Fibroblast of lung (primary cell): ENCODE measurements around the gene OR2V1. TPM values are rescaled to one million over a fixed set of nuclear protein-coding genes. Genes with fewer than 3 reads are reported as not detected.

Experiments
- DNase-seq, 2 donors: peaks; one replicate each; pipeline versions ENCODE4 v3.0.0 to v3.0.0-alpha.2; 2010; ENCODE audit warnings: low read depth in 2 of 2
- H2AFZ ChIP-seq: 2 replicates; pipeline ENCODE4 v1.5.1; 2012; ENCODE audit warnings: low read length, control low read depth, inconsistent platforms
- H3K27ac ChIP-seq: 2 replicates; pipeline ENCODE4 v1.5.1; 2011; ENCODE audit warnings: low read length, control low read depth; ENCODE audit not compliant: insufficient read depth
- H3K27me3 ChIP-seq: 2 replicates; pipeline ENCODE4 v1.5.1; 2011; ENCODE audit warnings: mild to moderate bottlenecking, low read length; ENCODE audit not compliant: control insufficient read depth, insufficient read depth
- H3K36me3 ChIP-seq: 2 replicates; pipeline ENCODE4 v1.5.1; 2011; ENCODE audit warnings: low read length; ENCODE audit not compliant: control insufficient read depth, insufficient read depth
- H3K4me1 ChIP-seq: 2 replicates; pipeline ENCODE4 v1.5.1; 2011; ENCODE audit warnings: low read length; ENCODE audit not compliant: control insufficient read depth, insufficient read depth; ENCODE audit errors: extremely low read depth
- H3K4me2 ChIP-seq: 2 replicates; pipeline ENCODE4 v1.5.1; 2011; ENCODE audit warnings: low read length, control low read depth; ENCODE audit not compliant: insufficient read depth; ENCODE audit errors: extremely low read depth
- H3K4me3 ChIP-seq, 4 experiments: fragments of 200-600 bp in 1 of 4; sonication (generic) in 1 of 4; replicated peaks in 1 of 4; 2 replicates each; pipeline ENCODE4 v1.5.1; 2011 to 2016; ENCODE audit warnings: low read length in 4 of 4, low read depth in 3 of 4, mild to moderate bottlenecking in 3 of 4, control low read depth in 2 of 4, inconsistent platforms in 1 of 4, mixed read lengths in 1 of 4; ENCODE audit not compliant: insufficient read depth in 1 of 4; ENCODE audit errors: control extremely low read depth in 1 of 4
- H3K79me2 ChIP-seq: 2 replicates; pipeline ENCODE4 v1.5.1; 2012; ENCODE audit warnings: mild to moderate bottlenecking, low read length, inconsistent platforms; ENCODE audit not compliant: control insufficient read depth, insufficient read depth
- H3K9ac ChIP-seq: 2 replicates; pipeline ENCODE4 v1.5.1; 2011; ENCODE audit warnings: mild to moderate bottlenecking, low read length, control low read depth; ENCODE audit not compliant: insufficient read depth
- H3K9me3 ChIP-seq: 2 replicates; pipeline ENCODE4 v1.5.1; 2012; ENCODE audit warnings: low read depth, low read length; ENCODE audit not compliant: control insufficient read depth, insufficient read depth
- H4K20me1 ChIP-seq: 2 replicates; pipeline ENCODE4 v1.5.1; 2011; ENCODE audit warnings: low read length; ENCODE audit not compliant: control insufficient read depth, insufficient read depth; ENCODE audit errors: extremely low read depth
- CTCF ChIP-seq, 2 donors: IDR thresholded peaks in 1 of 2; conservative IDR thresholded peaks in 1 of 2; 1 replicate in 1 of 2; 2 replicates in 1 of 2; pipeline ENCODE4 v1.5.1; 2011 to 2012; ENCODE audit warnings: low read length in 2 of 2, control low read depth in 1 of 2, inconsistent platforms in 1 of 2, low read depth in 1 of 2, mild to moderate bottlenecking in 1 of 2
- EZH2 ChIP-seq: IDR thresholded peaks from 2 replicates; pipeline ENCODE4 v1.5.1; 2012; ENCODE audit warnings: low read length, control low read depth, mild to moderate bottlenecking; ENCODE audit errors: missing control alignments
- polyA plus RNA-seq, 2 donors: library from polyadenylated mRNA; depleted of rRNA in 1 of 2; stranded (reverse) in 1 of 2; unstranded in 1 of 2; fragments of >200 nt; gene quantifications; 2 replicates each; pipeline ENCODE4 v1.2.1, GENCODE V29; 2011 to 2012; ENCODE audit warnings: missing spikeins in 1 of 2
- total RNA-seq: library from RNA; depleted of rRNA; stranded (reverse); fragments of >200 nt; gene quantifications from 2 replicates; pipeline ENCODE4 v1.2.1, GENCODE V29; 2014

Gene OR2V1
- total and polyA plus RNA-seq, 2 donors (not counting 1 experiment from before 2014, with no cell fraction given): not detected

- H3K9me3 ChIP-seq: no peaks in the 10 kb centered on the region
- H3K79me2 ChIP-seq: no peaks in the 10 kb centered on the region
- H3K9ac ChIP-seq: no peak overlapping the region
- H3K4me3 ChIP-seq: no peak overlapping the region
- TF ChIP-seq CTCF (conservative IDR thresholded peaks at IDR 0.05 in 1 of 2, IDR thresholded peaks at IDR 0.05 in 1 of 2; ENCODE audit: low read depth in 1 of 2, low read length in 2 of 2) (no peak), EZH2 (no peak)
- H3K27me3 ChIP-seq: peaks cover 22% of the 10 kb centered on the region
- H3K4me2 ChIP-seq: no peak overlapping the region
- H3K27ac ChIP-seq: no peak overlapping the region
- no peak overlapping the region for H2AFZ ChIP-seq
- H3K36me3 ChIP-seq: no peaks in the 10 kb centered on the region
- DNase-seq: no peak
- no peaks in the 10 kb centered on the region for H3K4me1 ChIP-seq
- H4K20me1 ChIP-seq: no peaks in the 10 kb centered on the region
Measured at GRCh38 chr5:181112476-181112875, 18.5 kb downstream of the OR2V1 start.

- no peaks in the 10 kb centered on the region for H3K36me3 ChIP-seq
- no peak overlapping the region for H3K4me3 ChIP-seq
- no peak overlapping the region for H3K27ac ChIP-seq
- H3K9me3 ChIP-seq: no peaks in the 10 kb centered on the region
- no peaks in the 10 kb centered on the region for H3K79me2 ChIP-seq
- H3K4me2 ChIP-seq: no peak overlapping the region
- H3K4me1 ChIP-seq: no peaks in the 10 kb centered on the region
- no peak overlapping the region for H2AFZ ChIP-seq
- H3K27me3 ChIP-seq: peaks cover 25% of the 10 kb centered on the region
- no peaks in the 10 kb centered on the region for H4K20me1 ChIP-seq
- H3K9ac ChIP-seq: no peak overlapping the region
- TF ChIP-seq CTCF (conservative IDR thresholded peaks at IDR 0.05 in 1 of 2, IDR thresholded peaks at IDR 0.05 in 1 of 2; ENCODE audit: low read depth in 1 of 2, low read length in 2 of 2) (no peak), EZH2 (no peak)
- no peak for DNase-seq
Measured at GRCh38 chr5:181111010-181111409, 20.0 kb downstream of the OR2V1 start.

- Histone ChIP-seq H3K4me1 (no peaks in the 10 kb centered on the region), H3K9me3 (no peaks in the 10 kb centered on the region), H3K27me3 (peaks cover 22% of the 10 kb centered on the region), H3K79me2 (no peaks in the 10 kb centered on the region), H3K27ac (no peak overlapping the region), H3K4me2 (no peak overlapping the region), H3K4me3 (no peak overlapping the region), H2AFZ (no peak overlapping the region), H3K36me3 (no peaks in the 10 kb centered on the region), H3K9ac (no peak overlapping the region), H4K20me1 (no peaks in the 10 kb centered on the region)
- no peak for DNase-seq
- TF ChIP-seq EZH2 (no peak), CTCF (conservative IDR thresholded peaks at IDR 0.05 in 1 of 2, IDR thresholded peaks at IDR 0.05 in 1 of 2; ENCODE audit: low read depth in 1 of 2, low read length in 2 of 2) (no peak)
Measured at GRCh38 chr5:181109489-181110013, 21.4 kb downstream of the OR2V1 start.
